HG03571 (cell line): ENCODE measurements around the gene SLC35E1.

Experiments
- ATAC-seq: cut with Tn5 transposase; IDR thresholded peaks from one replicate; pipeline ENCODE4 v1.9.1; 2021; ENCODE audit not compliant: unreplicated experiment

The SLC35E1 gene

GRCh38 chr19:16598848-16599247 is 26.6 kb upstream of the SLC35E1 start:
- ATAC-seq = no peak

DNA sequence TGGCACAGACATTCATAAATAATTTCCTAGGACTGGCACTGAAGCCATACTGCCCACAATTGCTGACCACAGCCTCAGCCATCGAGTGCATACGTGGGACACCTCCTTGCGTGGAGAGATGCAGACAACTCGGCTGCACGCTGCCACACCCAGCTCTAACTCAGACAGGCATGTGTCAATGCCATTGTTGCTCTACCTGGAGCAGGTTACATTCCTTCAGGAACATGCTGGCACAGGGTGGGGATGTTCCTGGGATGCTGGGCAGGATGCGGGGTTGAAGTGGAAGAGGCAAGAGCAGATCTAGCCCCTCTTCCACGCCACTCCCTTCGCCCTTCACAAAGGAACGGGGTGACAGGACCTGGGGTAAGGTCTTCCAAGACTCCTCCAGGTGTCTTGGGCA is 24.2 kb upstream of the SLC35E1 start:
- no peak for ATAC-seq

DNA sequence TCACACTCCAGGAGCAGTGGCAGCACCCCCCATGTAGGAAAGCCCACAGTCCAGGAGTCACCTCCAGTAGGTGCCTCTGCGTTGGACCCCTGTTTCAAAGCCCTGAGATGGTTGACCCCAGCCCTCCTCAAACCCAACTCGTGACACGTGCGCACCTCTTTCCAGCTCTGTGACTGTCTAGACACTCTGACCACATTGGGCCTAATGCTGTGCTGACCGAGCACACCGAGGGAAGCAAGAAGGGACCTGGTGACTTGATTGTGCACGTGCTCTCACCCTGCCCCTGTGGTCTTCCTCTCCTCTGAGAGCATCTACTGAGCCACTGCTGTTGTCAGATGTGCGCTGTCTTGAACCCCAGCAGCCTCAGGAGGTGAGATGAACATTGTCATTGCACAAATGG is 22.9 kb upstream of the SLC35E1 start:
- ATAC-seq = no peak

GRCh38 chr19:16594681-16595091 is 22.5 kb upstream of the SLC35E1 start:
- ATAC-seq = no peak

GRCh38 chr19:16594131-16594586 is 21.9 kb upstream of the SLC35E1 start:
- no peak for ATAC-seq

DNA sequence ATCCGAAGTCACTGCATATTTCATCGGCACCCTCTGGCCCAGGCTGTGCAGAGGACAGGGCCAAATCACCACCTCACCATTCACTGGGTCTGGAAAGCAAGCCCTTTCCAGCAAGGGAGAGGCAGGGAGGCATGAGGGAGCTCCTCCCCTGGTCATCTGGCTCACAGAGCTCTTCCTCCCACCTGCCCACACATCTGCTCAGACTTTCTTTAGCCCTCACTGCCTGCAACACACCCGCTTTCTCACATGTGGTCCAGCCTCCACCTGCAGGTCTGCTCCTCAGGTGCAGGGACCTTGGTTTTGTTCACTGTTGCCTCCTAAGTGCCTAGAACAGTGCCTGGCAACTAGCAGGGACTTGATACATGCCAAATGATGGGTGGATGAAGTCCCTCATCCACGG is 21.0 kb upstream of the SLC35E1 start:
- ATAC-seq = no peak

DNA sequence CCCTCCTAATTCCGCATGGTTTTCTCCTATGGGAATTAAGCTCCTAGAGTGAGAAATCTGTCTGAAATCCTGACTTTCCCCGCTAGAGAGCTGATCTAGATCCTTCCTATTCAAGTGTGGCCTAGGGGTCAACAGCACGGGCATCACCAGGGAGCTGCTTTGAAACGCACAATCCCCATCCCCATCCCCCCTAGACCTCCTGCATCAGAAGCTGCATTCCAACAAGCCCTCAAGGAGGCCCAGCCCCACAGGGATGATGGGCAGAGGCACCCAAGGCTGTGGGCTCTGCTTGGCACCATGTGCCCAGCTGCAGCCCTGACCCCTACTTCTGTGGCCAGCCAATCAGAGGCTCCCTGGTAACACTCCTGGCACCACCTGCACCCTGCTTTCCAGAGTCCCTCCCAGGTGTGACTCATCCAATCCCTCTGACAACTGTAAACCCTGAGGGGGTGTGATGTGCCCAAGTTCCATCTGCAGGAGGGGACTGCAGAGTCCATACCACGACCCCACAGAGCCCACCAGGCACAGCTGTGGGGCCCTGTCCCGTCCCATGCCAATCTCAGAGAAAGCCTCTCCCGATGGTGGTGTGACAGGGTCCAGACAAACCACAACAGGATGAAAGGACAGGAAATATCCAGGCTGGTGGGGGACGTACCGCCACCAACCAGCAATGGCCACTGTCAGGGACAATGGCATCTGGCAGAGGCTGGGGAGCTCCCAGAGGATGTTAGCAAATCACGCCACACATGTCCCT is 19.8 kb upstream of the SLC35E1 start:
- ATAC-seq = no peak

DNA sequence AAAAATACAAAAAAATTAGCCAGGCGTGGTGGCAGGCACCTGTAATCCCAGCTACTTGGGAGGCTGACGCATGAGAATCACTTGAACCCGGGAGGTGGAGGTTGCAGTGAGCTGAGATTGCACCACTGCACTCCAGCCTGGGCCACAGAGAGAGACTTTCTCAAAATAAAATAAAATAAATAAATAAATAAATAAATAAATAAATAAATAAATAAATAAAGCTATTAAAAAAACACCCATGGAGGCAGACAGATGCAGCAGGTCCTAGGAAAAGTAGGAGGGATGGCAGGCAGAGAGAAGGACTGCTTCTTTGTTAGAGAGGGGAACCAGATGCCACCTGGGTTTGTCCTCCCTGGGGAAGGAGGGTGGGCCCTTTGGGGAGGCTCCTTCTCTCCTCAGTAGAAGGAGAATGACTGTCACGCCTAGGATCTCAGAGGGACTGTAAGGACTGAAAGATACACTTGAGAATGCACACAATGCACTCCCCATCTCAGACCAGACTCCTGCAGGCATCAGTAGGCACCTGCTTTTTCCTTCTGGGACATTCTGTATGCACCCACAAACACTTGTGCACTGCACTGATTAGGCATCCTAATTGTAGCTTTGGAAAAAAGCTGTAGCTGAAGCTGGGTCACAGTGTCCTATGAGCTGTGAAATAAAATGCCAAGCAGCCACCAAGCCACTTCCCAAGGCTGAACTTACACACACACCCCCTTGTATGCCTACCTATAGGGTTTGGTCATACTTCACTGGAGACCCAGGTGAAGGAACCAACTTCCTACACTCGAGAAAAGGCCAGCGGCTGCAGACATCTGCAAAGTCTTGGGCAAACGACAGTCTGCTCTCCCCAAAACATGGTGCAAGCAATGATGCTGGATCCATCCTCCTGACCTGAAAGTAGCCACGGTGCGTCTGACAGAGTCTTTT is 18.9 kb upstream of the SLC35E1 start:
- ATAC-seq = no peak

GRCh38 chr19:16589917-16590316 is 17.7 kb upstream of the SLC35E1 start:
- no peak for ATAC-seq

GRCh38 chr19:16588824-16589577 is 16.8 kb upstream of the SLC35E1 start:
- no peak for ATAC-seq

- ATAC-seq = peak; percentile 37
Observed at GRCh38 chr19:16587833-16588823, 15.9 kb upstream of the SLC35E1 start.

DNA sequence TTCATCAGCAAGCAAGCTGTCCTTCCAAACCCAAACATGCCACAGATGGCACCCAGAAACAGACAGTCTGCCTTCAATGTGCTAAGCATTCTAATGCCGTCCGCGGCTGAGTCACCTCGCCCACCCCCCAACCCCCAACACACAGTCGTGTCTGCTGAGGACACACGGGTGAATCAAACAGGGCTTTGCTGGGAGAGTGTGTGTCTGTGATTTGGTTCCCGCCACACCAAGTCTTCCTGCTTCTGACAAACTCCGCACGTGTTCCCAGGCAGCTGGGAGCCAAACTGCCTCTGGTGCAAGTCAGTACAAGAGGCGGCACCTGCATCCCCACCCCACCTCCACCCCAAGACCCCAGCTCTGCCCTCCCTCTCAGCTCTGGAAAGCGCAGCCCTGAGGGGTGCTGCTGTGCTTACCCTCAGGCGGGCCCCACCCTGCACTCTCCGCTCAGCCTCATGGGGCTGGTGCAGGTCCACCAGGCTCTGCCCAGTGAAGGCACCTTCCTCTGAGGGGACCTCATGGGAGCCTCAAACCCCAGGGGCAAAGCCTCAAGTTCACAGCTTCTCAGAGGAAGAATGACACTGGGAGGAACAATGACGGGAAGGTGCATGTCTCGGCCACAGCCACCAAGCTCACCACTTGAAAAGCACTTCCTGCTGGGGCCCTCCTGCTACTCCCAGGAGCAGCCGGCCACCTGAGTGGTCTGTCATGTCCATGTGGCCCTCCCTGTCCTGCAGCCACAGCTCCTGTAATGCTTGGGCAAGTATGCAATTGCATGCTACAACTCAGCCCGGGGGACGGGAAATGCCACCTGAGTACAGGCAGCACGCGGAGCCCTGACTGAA is 15.0 kb upstream of the SLC35E1 start:
- ATAC-seq = no peak

DNA sequence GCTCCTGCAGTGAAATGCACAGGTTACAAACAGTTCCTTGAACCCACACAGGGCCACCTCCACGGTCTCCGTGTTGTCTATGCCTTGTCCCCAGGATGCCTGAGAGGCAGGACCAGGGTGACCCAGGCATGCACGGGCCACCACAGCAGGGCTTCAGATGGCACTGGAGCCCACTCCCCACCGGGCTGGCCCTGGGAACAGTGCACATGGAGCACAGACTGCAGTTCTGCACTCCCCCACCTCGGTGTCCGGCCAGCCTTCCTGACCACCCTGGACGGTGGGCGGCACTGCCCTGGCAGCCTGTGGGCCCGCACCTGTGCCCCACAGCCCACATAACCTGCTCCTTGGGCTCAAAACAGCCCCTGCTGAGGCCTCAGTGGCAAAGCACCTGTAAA is 14.3 kb upstream of the SLC35E1 start:
- ATAC-seq = no peak

GRCh38 chr19:16585808-16586476 is 13.7 kb upstream of the SLC35E1 start:
- peak; percentile 31 for ATAC-seq

DNA sequence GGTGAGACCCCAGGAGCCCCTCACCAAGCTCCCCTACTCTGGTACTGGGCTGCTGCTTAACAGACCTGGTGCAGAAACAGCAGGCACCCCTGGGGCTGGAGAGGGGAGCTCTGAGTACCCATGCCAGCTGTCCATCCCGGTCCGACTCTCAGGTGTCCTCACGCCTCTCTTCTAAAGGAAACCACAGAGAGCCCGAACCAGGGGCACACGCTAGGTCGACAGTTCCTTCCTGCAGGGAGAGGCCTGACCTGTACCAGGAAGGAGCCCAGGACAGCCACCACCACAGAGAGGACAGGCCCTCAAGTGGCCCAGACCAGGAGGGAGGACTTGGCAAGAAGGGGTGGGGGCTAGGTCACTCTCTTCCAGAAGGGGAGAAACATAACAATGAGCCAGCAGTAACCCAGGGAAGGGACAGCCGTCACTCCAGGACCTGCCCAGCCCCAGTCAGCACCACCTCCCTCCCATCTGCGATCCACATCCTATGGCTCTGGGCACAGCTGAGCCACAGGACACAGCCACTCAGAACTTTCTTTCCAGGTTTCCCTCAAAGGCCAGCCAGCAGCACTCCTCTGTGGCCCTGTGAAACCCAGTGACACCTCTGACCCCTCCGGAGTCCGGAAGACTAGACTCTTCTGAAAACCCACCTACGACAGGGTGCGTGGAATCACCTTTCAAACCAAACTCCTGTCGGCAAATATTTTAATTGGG is 13.0 kb upstream of the SLC35E1 start:
- ATAC-seq = no peak

DNA sequence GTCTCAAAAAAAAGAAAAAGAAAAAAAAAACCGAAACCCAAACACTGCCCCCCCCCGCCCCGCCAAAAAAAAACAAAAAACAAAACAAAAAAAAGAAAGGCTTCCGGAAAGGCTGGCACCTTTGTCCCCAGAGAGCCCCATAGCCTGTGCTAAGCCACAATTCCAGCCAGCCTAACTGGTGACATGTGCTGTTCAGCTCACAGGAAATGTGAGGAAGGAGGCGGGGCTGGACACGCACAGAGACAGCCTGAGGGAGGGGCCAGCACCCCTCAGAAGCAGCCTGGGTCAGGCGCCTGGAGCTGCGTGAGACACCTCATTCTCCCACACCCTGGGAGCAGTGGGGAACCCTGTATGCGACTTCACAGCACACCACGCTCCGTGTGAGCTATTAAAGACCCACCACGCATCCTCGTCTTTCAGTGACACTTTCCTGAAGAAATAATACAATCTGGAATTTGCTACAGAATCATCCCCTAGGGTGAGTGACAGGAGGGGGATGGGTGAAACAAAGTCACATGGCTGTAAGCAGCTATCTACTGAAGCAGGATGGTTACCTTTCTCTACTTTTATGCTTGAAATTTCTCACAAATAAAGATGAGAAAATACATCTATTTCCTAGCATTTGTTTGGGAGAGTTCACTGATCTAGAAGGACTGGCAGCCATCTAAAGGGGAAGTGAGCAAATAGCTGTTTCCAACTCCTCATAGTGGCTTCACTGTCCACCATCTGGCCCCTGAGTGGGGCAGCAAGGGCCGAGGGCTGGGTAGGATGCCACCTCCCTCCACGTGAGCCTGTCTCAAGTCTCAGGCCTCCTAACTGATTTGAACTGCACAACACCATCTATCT is 12.3 kb upstream of the SLC35E1 start:
- peak; percentile 42 for ATAC-seq
